Measurements from ENCODE around the gene SHOX. TPM values are rescaled to one million over a fixed set of nuclear protein-coding genes. Genes with fewer than 3 reads are reported as not detected.

SHOX gene
- total and polyA plus RNA-seq, 12 donors = not detected

DNA sequence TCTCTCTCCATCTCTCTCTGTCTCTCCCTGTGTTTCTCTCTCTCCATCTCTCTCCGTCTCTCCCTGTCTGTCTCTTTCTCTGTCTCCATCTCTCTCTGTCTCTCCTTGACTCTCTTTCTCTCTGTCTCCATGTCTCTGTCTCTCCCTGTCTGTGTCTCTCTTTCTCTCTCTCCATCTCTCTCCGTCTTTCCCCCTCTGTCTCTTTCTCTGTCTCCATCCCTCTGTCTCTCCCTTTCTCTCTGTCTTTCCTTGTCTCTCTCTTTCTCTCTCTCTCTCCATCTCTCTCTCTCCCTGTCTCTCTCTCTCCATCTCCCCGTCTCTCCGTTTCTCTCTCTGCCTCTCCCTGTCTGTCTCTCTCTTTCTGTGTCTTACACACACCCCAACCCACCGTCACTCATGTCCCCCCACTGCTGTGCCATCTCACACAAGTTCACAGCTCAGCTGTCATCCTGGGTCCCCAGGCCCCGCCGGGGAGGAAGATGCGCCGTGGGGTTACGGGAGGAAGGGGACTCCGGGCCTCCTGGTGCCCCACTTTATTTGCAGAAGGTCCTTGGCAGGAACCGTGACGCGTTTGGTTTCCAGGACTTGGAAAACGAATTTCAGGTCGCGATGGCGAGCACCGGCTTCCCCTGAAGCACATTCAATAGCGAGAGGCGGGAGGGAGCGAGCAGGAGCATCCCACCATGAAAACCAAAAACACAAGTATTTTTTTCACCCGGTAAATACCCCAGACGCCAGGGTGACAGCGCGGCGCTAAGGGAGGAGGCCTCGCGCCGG, 1.2 kb upstream of the SHOX start:
- no peak for DNase-seq
- Histone ChIP-seq H3K36me3 (no peaks in the 10 kb centered on the region), H3K27me3 (peaks cover 11 to 85% (median 76%) of the 10 kb centered on the region in 7 donors), H3K27ac (no peak overlapping the region), H3K4me3 (no peak overlapping the region), H3K9me3 (no peaks in the 10 kb centered on the region), H3K4me1 (peaks cover 0 to 8% (median 0%) of the 10 kb centered on the region in 9 donors)
- no peak for ATAC-seq
- intact Hi-C loops (cut with DNase I) = no loop called here
- TF ChIP-seq, protein P1, sequence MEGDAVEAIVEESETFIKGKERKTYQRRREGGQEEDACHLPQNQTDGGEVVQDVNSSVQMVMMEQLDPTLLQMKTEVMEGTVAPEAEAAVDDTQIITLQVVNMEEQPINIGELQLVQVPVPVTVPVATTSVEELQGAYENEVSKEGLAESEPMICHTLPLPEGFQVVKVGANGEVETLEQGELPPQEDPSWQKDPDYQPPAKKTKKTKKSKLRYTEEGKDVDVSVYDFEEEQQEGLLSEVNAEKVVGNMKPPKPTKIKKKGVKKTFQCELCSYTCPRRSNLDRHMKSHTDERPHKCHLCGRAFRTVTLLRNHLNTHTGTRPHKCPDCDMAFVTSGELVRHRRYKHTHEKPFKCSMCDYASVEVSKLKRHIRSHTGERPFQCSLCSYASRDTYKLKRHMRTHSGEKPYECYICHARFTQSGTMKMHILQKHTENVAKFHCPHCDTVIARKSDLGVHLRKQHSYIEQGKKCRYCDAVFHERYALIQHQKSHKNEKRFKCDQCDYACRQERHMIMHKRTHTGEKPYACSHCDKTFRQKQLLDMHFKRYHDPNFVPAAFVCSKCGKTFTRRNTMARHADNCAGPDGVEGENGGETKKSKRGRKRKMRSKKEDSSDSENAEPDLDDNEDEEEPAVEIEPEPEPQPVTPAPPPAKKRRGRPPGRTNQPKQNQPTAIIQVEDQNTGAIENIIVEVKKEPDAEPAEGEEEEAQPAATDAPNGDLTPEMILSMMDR (IDR thresholded peaks at IDR 0.05) = no peak
- 2 to 3% methylated on average over 30 of the region's 30 CpGs for WGBS, 2 donors

DNA sequence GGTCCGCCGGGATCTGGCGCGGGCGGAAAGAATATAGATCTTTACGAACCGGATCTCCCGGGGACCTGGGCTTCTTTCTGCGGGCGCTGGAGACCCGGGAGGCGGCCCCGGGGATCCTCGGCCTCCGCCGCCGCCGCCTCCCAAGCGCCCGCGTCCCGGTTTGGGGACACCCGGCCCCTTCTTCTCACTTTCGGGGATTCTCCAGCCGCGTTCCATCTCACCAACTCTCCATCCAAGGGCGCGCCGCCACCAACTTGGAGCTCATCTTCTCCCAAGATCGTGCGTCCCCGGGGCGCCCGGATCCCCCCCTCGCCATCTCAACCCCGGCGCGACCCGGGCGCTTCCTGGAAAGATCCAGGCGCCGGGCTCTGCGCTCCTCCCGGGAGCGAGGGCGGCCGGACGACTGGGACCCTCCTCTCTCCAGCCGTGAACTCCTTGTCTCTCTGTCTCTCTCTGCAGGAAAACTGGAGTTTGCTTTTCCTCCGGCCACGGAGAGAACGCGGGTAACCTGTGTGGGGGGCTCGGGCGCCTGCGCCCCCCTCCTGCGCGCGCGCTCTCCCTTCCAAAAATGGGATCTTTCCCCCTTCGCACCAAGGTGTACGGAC, 482 bp upstream of the SHOX start:
- Histone ChIP-seq H3K27ac (no peak overlapping the region), H3K36me3 (no peaks in the 10 kb centered on the region), H3K27me3 (peaks cover 11 to 85% (median 80%) of the 10 kb centered on the region in 7 donors), H3K4me3 (no peak overlapping the region), H3K4me1 (peaks cover 0 to 7% (median 0%) of the 10 kb centered on the region in 9 donors), H3K9me3 (no peaks in the 10 kb centered on the region)
- ATAC-seq = no peak
- no peak for DNase-seq
- 1% methylated on average over 62 of the region's 62 CpGs for WGBS, 2 donors
- TF ChIP-seq, protein P1 (IDR thresholded peaks at IDR 0.05) = no peak
- intact Hi-C loops (cut with DNase I) = no loop called here

DNA sequence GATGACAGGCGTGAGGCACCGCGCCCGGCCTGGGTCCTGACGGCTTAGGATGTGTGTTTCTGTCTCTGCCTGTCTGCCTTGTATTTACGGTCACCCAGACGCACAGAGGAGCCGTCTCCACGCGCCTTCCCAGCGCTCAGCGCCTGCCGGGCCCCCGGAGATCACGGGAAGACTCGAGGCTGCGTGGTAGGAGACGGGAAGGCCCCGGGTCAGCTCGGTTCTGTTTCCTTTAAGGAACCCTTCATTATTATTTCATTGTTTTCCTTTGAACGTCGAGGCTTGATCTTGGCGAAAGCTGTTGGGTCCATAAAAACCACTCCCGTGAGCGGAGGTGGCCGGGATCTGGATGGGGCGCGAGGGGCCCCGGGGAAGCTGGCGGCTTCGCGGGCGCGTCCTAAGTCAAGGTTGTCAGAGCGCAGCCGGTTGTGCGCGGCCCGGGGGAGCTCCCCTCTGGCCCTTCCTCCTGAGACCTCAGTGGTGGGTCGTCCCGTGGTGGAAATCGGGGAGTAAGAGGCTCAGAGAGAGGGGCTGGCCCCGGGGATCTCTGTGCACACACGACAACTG, 1.3 kb downstream of the SHOX start:
- no peaks in the 10 kb centered on the region for H3K36me3 ChIP-seq
- H3K4me3 ChIP-seq = no peak overlapping the region
- no peaks in the 10 kb centered on the region for H3K9me3 ChIP-seq
- no peak overlapping the region for H3K27ac ChIP-seq
- peaks cover 11 to 86% (median 86%) of the 10 kb centered on the region in 7 donors for H3K27me3 ChIP-seq
- H3K4me1 ChIP-seq = peaks cover 0 to 7% (median 0%) of the 10 kb centered on the region in 9 donors
- 1 to 2% methylated on average over 44 of the region's 44 CpGs for WGBS, 2 donors
- ATAC-seq (no peak), DNase-seq (no peak)
- intact Hi-C loops (cut with DNase I) = no loop called here
- TF ChIP-seq, protein P1 (IDR thresholded peaks at IDR 0.05) = no peak

DNA sequence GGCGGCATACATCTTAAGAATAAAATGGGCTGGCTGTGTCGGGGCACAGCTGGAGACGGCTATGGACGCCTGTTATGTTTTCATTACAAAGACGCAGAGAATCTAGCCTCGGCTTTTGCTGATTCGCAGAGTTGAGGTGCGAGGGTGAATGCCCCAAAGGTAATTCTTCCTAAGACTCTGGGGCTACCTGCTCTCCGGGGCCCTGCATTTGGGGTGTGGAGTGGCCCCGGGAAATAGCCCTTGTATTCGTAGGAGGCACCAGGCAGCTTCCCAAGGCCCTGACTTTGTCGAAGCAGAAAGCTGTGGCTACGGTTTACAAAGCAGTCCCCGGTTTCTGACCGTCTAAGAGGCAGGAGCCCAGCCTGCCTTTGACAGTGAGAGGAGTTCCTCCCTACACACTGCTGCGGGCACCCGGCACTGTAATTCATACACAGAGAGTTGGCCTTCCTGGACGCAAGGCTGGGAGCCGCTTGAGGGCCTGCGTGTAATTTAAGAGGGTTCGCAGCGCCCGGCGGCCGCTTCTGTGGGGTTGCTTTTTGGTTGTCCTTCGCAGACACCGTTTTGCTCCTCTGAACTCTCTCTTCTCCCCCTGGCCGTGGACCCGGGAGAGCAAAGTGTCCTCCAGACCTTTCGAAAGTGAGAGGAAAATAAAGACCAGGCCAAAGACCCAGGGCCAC, 1.9 kb downstream of the SHOX start:
- Histone ChIP-seq H3K4me1 (peaks cover 0 to 13% (median 0%) of the 10 kb centered on the region in 9 donors), H3K27me3 (peaks cover 17 to 87% (median 86%) of the 10 kb centered on the region in 7 donors), H3K27ac (no peak overlapping the region), H3K9me3 (no peaks in the 10 kb centered on the region), H3K4me3 (no peak overlapping the region), H3K36me3 (no peaks in the 10 kb centered on the region)
- intact Hi-C loops (cut with DNase I) = no loop called here
- ATAC-seq = no peak
- no peak for DNase-seq
- WGBS, 2 donors = 1% methylated on average over 30 of the region's 30 CpGs
- TF ChIP-seq, protein P1 (IDR thresholded peaks at IDR 0.05) = no peak

All from heart right ventricle (tissue), 16 donors.